HG03103 (cell line): ENCODE measurements around the gene THOC6.
"Not testable (repeated sequence)": the region's sequence is repeated elsewhere in the genome, so short reads cannot be mapped to it uniquely, and the experiment has no call there.

Experiments
- ATAC-seq: cut with Tn5 transposase; IDR thresholded peaks from one replicate; pipeline ENCODE4 v1.9.1; 2021; ENCODE audit warnings: low read depth; ENCODE audit not compliant: unreplicated experiment

THOC6 gene

GRCh38 chr16:3066440-3066748 lies 42.6 kb downstream of the THOC6 start:
- no peak for ATAC-seq

- ATAC-seq = no peak
These were observed 44.7 kb downstream of the THOC6 start for GRCh38 chr16:3068487-3068886.

GRCh38 chr16:3069146-3069545 lies 45.3 kb downstream of the THOC6 start:
- ATAC-seq = not testable (repeated sequence)

- ATAC-seq = no peak
These were observed 46.8 kb downstream of the THOC6 start for GRCh38 chr16:3070608-3071111.

GRCh38 chr16:3071655-3072054 lies 47.8 kb downstream of the THOC6 start:
- no peak for ATAC-seq

- ATAC-seq = not testable (repeated sequence)
These were observed 48.3 kb downstream of the THOC6 start for GRCh38 chr16:3072148-3072547.

- not testable (repeated sequence) for ATAC-seq
These were observed 48.9 kb downstream of the THOC6 start for GRCh38 chr16:3072576-3073263.

- ATAC-seq = no peak
These were observed 49.6 kb downstream of the THOC6 start for GRCh38 chr16:3073448-3073847.

- ATAC-seq = no peak
These were observed 51.2 kb downstream of the THOC6 start for GRCh38 chr16:3074860-3075522.

- ATAC-seq = no peak
These were observed 51.7 kb downstream of the THOC6 start for GRCh38 chr16:3075523-3075915.

GRCh38 chr16:3075946-3076345 lies 52.1 kb downstream of the THOC6 start:
- ATAC-seq = not testable (repeated sequence)

GRCh38 chr16:3076577-3076976 lies 52.7 kb downstream of the THOC6 start:
- ATAC-seq = no peak
